Measurements from ENCODE around the gene FCGR3A.
"Not testable (repeated sequence)": the region's sequence is repeated elsewhere in the genome, so short reads cannot be mapped to it uniquely, and the experiment has no call there.

DNA sequence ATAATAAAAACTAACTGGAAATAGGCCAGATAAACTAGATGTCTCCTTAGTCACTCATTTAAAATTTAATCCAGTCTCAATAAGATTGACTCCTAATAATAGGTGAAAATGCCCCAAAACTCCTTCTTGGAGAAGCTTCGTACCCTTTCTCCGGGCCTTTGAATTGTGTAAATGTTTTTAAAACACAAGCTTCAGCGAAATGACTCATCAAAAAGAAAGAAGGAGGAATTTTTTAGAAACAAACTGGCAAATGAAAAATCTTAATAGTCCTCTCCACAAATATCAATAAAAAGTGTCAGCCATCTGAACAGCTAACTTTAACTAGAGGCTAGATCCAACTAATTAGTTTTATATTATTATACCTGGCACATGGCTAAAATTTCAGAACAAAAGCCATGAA is 47.5 kb upstream of the FCGR3A start:
- TF ChIP-seq POLR2A (IDR thresholded peaks at IDR 0.05): not testable (repeated sequence)
- TF ChIP-seq, protein P1, sequence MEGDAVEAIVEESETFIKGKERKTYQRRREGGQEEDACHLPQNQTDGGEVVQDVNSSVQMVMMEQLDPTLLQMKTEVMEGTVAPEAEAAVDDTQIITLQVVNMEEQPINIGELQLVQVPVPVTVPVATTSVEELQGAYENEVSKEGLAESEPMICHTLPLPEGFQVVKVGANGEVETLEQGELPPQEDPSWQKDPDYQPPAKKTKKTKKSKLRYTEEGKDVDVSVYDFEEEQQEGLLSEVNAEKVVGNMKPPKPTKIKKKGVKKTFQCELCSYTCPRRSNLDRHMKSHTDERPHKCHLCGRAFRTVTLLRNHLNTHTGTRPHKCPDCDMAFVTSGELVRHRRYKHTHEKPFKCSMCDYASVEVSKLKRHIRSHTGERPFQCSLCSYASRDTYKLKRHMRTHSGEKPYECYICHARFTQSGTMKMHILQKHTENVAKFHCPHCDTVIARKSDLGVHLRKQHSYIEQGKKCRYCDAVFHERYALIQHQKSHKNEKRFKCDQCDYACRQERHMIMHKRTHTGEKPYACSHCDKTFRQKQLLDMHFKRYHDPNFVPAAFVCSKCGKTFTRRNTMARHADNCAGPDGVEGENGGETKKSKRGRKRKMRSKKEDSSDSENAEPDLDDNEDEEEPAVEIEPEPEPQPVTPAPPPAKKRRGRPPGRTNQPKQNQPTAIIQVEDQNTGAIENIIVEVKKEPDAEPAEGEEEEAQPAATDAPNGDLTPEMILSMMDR (IDR thresholded peaks at IDR 0.05): not testable (repeated sequence)
